Activated CD8-positive, alpha-beta memory T cell treated with anti-CD3 and anti-CD28 coated beads, Interleukin-2, amount 50 U/mL, for 24 hours (primary cell): ENCODE data around the gene AGPAT1.
"Not testable (repeated sequence)": the region's sequence is repeated elsewhere in the genome, so short reads cannot be mapped to it uniquely, and the experiment has no call there.

Experiments used
- DNase-seq: peaks from one replicate; pipeline ENCODE4 v3.0.0-alpha.2; 2020; ENCODE audit errors: extremely low read depth

Gene AGPAT1

DNA sequence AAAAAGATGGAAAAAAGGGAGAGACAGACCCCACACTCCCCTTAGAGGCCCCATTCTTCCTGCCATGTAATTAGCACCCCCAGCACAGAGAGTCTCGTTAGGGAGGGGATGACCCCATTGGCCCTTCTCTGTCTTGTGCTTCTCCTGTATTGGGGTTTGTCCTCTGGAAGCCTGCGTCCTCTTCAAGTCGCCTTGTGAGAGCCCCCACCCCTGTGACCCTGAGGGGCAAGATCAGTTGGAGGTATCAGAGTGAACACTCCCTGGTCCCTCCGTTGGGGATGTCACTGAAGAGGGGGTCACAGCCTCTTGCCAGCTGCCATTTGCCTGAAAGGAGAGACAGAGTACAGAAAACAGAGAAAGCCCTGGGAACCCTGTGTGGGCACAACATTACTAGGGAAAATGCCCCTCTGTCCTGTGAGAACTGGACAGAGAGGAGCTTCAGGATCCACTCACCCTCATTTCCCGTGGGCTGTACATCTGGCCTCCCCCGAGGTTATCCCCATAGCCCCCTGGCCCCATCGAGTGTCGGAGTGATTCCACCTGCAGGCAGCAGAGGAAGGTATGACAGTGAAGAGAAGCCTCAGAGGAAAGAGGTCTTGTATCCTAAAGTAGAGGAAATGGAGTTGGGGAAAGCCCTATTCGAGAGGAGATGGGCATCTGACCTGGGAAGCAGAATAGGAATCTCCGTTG, 10.4 kb upstream of the AGPAT1 start:
- DNase-seq, result not testable (repeated sequence)

DNA sequence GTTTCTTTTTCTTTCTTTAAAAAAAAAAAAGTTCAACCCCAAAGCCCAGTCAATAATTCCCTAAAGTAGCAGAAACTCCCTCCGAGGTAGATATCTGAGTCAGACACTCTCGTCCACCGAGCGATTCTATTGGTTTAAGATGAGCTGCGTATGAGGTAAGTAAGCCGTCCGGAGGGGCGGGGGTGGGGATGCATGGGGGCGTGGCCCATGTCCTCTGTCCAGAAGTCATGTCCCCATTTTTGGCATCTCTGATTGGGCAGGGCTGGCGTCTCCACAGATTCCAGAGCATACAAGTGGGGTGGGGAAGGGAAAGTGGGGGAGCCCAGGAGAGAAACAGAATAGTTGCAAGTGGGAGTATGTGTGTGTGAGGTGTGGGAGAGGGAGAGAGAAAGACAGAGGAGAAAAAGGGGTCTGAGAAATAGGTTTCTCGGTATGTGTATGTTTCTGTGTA, 9.8 kb upstream of the AGPAT1 start:
- not testable (repeated sequence) for DNase-seq

DNA sequence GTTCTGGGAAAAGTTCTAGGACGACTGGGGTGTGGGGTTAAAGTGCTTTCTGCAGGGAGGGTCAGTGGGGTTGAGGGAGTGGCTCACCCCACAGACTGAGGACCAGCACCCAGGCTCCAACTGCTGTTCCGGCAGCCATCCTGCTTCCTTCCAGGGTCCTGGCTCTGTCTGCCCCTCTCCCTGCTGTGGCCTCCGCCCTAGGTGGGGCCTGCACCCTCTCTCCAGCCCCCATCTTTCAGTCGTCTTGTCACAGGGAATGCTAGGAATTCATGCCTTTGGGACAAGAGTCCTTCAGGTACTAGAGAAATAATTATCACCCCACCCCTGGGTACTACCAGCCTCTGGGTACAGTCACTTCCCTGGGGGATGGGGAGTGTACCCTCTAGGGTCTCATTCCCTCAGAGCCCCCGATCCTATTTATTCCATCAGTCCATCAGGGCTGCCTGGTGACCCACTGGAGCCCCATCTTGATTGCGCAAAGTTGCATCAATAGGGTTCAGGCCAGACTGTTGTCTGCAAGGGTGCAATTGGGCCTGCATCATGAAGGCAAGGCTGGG, 8.3 kb upstream of the AGPAT1 start, which contains the start of gene AGER:
TSS of gene AGER (minus strand) at position 170 of the 557 bp plus-strand sequence. CDS start at position 139, 31 bp downstream.
- DNase-seq, result no peak

DNA sequence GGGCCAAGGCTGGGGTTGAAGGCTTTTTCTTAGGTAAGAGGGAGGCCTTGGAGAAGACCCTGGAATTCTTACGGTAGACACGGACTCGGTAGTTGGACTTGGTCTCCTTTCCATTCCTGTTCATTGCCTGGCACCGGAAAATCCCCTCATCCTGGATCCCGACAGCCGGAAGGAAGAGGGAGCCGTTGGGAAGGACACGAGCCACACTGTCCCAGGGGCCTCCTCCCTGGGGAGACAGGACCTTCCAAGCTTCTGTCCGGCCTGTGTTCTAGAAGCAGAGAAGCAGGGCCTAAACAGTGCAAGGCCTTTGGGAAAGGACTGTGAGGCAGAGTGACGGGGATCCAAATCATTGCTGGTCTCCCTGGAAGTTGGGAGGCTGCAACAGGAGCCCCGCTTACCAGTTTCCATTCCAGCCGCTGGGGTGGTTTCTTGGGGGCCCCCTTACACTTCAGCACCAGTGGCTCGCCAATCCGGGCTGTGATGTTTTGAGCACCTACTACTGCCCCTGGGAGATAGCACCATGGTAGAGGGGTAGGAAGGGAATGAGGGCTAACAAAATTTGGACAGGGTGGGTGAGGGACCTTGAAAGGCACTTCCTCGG, 7.7 kb upstream of the AGPAT1 start:
- no peak for DNase-seq

DNA sequence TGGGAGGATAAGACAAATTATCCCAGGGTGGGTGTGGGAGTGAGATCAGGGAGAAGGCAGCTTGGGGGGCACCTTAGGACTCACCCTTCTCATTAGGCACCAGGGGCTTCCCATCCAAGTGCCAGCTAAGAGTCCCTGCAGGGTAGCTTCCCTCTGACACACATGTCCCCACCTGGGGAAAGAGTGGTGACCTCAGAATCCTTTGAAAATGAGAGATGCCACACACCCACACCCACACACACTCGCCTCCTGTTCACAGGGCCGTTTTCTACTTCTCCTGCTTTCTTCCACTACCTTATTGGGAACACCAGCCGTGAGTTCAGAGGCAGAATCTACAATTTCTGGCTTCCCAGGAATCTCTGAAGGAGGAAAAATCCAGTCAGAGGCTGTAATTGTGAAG, 7.1 kb upstream of the AGPAT1 start:
- no peak for DNase-seq

DNA sequence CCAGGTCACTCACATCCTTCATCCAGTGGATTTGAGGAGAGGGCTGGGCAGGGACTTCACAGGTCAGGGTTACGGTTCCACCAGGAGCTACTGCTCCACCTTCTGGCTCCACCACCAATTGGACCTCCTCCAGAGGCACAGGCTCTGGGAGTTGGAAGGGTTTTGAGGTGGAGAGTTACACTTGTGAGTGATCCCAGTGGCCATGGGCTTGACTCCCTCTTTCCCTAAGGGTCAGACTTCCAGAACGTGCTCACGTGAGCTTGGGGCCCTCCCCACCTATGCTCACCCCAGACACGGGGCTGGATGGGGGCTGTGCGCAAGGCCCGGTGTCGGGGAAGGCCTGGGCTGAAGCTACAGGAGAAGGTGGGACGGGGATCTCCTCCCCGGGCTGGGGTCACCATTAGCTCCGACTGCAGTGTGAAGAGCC, 6.7 kb upstream of the AGPAT1 start:
- DNase-seq, result no peak

DNA sequence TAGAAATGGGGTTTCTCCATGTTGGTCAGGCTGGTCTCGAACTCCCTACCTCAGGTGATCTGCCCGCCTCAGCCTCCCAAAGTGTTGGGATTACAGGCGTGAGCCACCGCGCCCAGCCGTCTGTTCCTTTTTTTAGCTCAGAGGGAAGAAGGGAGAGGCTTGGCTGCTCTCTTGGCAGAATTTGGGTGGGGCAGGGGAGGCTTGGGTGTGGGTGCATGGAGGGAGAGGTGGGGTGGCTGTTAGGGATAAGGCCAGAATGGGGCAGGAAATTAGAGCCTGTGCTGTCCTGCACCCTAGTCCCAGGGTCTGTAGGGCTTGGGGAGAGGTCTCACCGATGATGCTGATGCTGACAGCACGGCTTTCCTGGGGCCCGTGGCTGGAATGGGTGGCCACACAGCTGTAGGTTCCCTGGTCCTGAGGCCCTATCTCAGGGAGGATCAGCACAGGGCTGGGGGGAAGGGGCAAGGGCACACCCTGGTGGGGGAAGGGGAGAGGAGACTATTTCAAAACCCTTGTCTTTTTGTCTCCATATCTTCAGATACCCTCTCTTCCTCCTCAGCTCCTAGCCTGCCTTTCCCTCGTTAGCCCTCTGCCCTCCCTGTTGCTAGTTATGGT, 6.1 kb upstream of the AGPAT1 start:
- DNase-seq, result no peak

DNA sequence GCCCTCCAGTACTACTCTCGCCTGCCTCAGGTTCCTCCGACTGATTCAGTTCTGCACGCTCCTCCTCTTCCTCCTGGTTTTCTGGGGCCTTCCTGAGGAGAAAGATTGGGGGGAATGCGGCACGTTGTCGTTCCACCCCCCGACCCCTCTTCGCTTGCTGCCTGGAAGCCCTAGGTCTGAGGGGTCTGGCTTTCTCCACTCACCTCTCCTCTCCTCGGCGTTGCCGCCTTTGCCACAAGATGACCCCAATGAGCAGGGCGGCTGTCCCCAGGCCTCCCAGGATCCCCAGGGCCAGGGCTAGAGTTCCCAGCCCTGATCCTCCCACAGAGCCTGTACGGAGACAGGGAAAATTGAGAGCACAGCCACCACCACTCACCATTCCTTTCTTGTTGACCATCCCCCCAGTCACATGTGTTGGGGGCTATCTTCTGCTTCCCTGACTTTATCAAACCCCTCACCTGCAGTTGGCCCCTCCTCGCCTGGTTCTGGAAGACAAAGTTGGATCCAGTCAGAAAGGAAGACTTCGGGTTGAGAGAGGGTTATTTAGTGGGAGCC, 5.3 kb upstream of the AGPAT1 start:
- no peak for DNase-seq

DNA sequence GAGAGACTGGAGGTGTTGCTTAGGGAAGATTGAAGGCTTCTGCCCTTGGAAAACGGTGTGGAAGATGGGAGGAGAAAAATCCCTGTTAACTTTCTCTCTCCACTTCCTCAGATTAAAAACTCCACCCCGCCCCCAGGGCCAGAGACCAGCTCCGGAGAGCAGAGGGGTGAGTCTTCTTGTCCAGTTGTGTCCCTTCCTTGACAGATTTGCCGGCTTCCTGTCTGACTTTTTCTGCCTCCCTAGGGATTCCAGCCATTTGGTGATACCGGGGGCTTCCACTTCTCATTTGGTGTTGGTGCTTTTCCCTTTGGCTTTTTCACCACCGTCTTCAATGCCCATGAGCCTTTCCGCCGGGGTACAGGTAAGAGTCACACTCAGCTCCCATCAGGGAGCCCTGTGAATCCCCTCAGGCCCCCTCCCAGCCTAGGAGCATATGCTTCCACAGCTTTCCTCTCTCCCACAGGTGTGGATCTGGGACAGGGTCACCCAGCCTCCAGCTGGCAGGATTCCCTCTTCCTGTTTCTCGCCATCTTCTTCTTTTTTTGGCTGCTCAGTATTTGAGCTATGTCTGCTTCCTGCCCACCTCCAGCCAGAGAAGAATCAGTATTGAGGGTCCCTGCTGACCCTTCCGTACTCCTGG, 4.0 kb upstream of the AGPAT1 start:
- no peak for DNase-seq

DNA sequence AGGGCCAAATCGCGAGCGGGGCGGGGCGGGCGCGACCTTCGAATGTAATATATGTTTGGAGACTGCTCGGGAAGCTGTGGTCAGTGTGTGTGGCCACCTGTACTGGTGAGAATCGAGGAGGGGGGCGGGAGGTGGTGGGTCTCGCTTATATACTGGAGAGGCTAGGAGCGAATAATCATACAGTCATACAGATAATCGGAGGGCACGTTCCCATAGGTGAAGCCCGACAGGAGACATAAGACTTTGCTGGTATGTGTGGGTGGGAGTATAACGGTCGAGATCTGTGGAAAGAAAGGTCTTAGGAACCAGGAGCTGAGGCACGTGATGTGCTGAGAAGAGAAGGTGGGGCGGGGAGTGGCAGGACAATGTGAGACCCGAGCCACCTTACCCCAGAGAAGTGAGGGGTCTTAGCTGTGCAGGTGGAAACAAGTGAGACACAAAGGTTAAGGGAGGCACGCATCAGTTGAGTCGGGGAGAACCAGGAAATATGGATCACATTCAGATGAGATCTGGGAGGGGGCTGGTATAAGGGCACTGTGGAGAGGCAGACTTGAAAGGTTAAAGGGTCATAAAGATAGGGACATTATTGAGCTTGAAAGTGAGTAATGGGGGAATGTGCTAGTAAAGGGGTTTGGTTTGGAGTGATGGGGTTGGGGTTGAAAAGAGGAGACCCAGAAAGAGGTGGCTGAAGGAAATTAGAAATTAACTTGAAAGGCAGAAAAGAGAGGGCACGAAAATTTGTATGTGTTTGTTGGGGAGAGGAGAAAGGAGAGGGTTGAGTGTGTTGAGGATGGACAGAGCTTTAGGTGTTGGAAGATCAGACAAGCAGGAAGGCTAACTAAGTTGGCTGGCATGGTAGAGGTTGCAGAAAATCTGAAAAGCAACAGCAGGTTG, 2.9 kb upstream of the AGPAT1 start:
- no peak for DNase-seq

DNA sequence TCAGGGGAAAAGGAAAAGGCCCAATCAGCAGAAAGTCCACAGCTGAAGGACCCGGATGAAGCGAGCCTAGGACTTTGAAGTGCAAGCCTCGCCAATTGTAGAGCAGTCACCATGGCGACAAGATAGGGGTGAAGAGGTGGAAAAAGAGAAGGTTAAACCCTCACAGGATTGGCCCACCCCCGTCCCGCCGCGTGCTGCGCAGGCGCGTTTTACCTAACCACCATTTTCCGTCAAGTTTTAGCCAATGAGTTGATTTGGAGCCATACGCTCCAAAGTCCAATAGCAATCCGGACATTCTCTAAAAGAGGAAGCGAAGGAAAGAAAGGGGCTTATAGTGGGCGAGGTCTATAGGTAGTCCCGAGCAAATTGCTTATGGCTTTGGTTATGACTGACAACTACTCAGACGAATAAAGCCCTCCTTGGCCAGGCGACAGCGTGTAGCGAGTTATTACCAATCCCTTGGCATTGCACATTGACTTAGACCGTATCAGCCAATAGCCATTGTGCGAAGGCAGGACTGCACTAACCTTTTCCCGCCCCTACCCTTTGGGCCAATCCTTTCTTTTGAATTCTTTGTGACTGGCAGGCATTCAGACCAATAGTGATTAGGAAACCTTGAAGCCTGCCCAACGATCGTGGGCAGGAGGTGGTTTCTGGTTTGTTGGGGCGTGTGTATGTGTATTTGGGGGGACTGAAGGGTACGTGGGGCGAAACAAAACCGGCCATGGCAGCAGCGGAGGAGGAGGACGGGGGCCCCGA, 2.1 kb upstream of the AGPAT1 start, which contains the start of gene RNF5:
TSS of gene RNF5 (plus strand) at position 618 of the 759 bp plus-strand sequence. CDS start at position 725, 107 bp downstream.
- DNase-seq, result peak; percentile 84

DNA sequence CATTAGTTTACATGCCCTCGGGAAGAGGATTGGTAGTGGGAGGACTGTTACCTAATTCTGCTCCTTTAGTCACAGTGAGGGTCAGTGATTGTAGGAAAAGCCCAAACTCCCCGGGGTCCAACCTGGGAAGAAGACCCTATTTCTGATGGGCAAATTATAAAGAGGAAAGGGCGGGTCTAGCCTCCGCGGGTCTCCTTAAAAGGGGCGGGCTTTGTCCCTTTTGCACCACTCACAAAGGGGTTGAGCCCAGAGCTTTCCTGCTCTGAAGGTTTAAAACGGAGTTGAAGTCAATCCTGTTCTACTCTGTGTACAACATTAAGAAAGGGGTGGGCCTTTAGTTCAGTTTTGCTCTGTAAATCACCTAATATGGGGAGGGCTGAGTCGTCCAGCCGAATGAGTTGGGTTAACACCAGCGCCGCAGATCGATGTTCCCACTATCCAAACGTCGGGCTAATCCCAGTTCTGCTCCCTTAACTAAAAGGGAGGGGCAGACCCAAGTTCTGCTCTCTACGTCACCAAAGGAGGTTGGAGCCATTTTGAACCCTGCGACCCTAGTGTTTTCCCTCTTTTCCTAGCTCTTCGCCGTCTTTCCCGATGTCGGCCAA, 1.4 kb upstream of the AGPAT1 start:
- no peak for DNase-seq

DNA sequence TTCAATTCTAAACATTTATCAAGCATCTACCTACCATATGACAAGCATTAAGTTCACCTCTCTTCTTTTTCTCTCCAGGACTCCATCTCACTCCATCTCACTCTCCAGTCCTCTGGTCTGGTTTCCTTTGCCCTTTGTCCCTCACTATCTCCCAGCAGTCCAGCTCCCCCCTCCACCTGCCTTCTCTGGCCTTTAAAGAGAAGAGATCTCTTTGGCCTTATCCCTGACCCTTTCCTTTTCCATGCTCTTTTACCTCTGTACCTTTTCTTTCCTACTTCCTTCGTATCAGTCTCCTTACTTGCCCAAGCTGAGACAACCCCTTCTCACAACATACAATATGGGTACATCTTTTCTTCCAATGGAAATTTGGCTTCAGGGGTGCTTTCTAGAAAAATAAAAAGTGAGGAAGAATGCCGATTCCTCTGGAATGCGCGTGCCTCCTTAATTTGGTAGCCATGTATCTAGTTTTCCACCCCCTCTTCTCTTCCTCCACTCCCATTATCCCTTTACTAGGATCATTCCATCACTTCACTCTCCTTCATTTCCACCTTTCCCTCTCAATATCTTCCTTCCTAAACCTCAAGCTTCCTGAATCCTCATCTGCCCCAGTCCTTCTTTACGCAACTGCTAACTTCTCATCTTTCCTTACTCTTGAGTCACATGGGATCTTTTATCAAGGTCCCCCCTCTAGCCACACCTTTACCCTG, 745 bp upstream of the AGPAT1 start:
- no peak for DNase-seq

DNA sequence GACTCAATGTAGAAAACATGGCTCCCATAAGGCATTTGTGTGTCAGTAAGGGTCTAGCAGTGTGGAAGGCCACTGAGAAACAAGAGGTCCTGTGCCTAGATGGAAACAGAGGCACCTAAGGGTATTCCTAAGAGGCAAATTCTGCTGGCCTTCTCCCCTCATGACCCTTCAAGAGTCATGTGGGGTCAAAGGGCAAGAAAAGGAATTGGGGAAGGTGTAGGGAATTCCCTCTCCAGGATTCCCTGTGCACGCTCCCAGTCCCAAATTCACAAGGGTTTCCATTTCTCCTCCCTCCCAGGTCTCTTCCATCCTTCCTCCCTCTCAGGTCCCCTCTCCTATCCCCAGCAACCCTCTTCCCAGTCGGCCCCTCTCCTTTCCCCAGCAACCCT, 568 bp downstream of the AGPAT1 start:
- DNase-seq, result no peak

DNA sequence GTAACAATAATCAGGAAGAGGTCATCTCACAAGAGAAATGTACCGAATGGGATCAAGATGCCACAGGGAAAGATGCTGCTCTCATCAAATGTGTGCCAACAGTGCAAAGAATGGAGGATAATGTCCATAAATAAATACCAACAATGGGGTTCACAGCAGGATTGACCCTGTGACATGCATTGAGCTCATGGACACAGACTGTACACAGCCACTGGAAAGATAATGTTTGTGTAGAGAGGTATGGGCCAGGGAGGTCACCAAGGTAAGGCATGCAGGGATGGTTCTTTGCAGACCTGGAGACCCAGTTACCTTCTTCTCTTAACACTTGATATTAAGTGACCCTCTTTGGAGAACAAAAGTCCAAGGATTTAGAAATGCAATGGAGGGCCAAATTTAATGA, 1.5 kb downstream of the AGPAT1 start:
- no peak for DNase-seq

DNA sequence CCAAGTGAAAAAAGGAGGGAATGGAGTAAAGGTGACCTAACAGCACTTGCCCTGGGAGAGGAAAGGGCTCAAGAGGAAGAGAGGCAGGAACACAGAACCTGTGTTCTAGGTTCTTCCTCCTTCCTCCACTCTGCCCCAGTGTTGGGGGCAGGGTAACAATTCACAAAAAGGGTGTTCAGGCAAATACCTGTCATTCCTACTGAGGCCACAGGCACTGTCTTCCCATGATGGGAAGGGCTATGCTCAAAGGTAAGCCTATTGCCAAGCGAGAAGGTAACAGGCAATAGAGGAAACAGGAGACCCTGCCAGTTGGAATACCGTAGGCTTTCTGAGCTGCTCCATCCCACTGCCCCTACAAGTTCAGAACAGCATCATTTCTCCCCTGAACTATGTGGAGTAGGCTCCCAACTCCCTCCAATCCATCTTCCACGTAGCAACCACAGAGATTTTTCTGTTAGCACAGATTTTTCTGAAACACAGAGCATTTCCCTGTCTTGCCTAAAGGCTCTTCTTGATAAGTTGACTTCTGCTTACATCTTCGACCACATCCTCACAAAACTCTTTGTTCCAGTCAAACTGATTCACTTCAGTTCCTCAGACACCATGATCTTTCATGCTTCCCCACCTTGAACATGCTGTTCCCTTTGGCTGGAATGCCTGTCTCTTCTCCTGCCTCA, 2.7 kb downstream of the AGPAT1 start:
- DNase-seq, result no peak

DNA sequence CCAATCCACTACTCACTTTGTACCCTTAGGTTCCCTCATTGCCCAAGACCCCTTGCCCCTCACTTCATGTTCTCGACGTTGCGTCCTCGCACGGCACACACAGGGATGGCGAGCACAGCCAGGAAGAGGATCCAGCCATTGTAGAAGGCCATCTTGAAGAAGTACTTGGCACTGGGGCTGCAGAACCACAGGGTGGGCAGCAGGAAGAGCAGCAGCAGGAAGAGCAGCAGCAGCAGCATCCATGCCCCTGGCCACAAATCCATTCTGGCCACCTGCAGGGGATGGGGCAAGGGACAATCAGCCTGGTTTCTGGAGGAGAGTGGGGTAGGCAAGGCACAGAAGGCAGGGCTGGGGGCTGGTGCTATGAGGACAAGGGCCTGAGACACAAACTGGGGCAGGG, 4.7 kb downstream of the AGPAT1 start:
- no peak for DNase-seq

DNA sequence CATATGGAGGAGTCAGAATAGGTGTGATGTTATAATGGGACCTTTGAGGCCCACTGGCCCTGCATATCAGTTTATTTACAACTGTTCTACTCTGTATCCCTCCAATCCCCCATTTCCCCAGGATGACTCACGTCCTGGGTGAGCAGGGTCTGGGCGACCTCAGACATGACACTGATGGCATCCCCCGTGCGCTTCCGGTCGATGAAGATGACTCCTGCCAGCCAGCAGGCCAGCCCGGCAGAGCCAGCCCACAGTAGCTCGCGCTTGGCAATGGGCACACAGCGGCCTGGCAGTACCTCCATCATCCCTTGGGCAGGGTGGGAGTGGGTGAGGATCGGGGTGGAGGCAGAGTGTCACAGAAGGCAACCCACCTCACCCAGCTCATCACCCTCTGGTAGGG, 5.6 kb downstream of the AGPAT1 start:
- no peak for DNase-seq
